HG03558 (cell line): ENCODE results near the gene CELSR2.
A peak's percentile ranks its signal among the peaks of the same experiment; 100 is the strongest.

ENCODE experiments used
- ATAC-seq: cut with Tn5 transposase; IDR thresholded peaks from one replicate; pipeline ENCODE4 v1.9.1; 2021; ENCODE audit warnings: moderate number of reproducible peaks; ENCODE audit not compliant: unreplicated experiment; ENCODE audit errors: extremely low read depth

CELSR2 gene

DNA sequence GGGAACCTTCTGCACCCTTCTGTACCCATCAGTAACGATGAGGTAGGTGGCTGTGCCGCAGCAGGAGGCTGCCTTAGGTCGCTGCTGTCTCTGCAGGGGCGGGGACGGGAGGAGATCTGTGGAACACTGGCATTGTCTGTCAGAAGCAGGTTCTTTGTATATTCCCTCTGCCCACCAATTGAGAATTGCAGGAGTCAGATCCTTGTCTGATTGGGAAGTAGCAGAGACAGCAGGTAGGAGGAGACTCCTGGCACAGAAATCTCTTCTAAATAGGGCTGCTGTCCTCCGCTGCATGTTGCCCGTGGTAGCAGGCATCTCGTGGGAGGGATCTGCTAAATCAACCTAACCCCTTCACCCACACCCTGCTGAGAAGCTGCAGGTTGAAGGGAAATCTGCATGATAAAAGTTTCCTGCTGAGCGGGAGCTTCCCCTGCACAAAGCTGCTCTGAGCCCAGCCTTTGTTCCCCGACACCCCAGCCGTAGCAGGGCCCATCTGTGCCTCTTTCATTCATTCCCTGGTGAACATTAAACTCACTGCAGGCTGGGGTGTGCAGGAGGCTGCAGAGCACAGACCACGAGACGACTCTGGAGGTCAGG, 19.7 kb upstream of the CELSR2 start:
- ATAC-seq = no peak

DNA sequence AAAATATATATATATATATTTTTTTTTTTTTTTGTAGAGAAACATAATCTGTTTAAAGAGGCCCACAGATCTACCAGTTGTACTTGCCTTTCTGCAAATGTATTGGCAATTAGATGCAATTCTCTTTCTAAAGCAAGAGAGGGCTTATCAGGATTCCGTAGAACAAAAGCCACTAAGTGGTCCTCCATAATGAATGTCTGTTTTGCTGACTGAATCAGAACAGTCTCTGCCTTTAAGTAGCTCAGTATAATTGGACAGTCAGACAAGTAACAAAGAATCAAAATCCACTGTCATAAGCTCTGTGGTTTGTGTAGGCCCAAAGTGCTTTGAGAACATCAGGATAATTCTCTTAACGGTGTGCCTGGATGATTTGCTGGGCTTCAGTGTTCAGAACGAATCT, 18.3 kb upstream of the CELSR2 start:
- ATAC-seq = no peak

DNA sequence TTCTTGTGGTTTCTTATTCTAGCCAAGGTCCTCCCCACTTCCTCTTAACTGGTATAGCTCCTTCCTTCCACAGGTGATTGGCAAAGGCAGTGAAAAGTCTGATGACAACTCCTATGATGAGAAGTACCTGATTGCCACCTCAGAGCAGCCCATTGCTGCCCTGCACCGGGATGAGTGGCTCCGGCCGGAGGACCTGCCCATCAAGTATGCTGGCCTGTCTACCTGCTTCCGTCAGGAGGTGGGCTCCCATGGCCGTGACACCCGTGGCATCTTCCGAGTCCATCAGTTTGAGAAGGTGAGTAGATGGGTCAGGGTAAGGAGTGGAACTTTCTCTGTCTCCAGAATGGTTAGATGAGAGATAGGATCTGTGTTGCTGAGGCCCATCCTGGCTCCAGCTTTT, 14.2 kb upstream of the CELSR2 start:
- ATAC-seq = no peak

DNA sequence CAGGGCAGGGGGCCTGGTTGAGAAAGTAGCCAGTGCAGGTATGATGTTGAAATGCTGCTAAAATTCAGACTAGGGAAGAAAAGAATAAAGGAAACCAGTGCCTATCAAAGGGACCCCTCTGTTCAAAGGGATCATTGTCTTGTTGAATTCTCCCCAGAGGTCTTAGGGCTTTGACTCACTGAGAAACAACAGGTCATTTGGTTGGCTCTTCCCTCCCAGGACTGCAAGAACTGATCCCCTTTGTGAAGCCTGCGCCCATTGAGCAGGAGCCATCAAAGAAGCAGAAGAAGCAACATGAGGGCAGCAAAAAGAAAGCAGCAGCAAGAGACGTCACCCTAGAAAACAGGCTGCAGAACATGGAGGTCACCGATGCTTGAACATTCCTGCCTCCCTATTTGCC, 11.8 kb upstream of the CELSR2 start:
- ATAC-seq = no peak

DNA sequence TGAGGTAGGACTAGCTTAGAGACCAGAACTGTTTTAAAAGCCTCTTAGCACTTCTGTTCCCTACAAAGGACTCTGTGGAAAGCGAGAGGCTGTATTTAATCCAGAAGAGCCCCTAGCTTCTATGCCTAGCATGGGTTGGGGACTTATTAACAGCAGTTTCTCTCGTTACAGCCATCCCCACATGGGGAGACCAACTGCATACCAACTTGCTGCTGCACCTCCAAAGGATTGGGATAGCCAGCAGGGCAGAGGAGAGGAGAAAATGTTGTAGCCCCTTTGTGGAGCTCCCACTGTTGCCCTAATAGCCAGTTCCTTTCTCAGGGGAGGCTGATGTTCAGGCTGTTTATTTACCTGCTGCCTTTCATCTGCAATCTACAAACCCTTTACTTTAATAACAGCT, 11.0 kb upstream of the CELSR2 start:
- ATAC-seq = no peak

DNA sequence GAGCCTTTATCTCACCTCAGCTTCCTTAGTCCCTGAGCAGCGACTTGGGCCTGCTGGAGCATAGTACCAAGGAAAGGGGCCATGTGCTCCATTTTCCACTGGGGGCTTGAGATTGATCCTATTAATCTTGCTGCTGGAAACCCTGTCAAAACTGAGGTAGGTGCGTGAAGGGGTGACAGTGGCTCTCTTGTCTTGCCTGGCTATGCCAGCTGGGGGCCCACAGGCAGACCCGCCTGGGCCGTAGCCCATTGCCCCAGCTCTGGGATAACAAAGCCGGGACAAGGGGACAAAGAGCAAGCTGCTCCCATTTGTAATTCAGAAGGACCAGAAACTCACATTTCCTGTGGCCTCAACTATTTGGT, 10.3 kb upstream of the CELSR2 start:
- no peak for ATAC-seq

DNA sequence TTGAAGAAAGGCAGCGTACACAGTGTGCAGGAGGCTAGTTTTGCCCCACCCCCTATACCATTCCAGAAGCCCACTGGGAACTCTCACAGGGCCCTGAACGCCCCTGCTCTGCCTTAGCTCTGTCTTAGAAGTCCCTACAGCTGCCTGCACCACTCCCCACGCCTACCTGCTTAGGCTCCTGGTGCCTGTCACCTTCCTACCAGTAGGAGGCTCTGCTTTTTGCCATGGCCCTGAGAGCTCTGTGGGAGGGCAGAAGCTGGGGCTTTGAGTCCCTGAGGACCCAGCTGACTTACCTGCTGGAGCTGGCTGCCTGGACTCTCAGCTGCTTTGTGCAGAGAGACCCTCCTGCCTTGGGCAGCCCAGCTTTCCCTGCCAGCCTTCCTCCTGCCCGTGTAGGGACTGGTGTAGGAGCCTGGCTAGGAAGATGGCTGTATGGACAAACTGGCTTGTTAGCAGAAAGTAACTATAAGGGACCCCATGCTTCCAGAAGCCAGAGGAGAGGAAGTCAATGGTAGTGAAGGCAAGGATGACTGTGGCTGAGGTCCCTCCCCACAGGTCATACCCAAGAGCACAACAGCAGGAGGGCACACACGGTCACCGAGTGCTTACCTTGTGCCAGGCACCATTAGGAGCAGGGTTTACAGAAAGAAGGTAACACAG, 9.8 kb upstream of the CELSR2 start:
- ATAC-seq = no peak

DNA sequence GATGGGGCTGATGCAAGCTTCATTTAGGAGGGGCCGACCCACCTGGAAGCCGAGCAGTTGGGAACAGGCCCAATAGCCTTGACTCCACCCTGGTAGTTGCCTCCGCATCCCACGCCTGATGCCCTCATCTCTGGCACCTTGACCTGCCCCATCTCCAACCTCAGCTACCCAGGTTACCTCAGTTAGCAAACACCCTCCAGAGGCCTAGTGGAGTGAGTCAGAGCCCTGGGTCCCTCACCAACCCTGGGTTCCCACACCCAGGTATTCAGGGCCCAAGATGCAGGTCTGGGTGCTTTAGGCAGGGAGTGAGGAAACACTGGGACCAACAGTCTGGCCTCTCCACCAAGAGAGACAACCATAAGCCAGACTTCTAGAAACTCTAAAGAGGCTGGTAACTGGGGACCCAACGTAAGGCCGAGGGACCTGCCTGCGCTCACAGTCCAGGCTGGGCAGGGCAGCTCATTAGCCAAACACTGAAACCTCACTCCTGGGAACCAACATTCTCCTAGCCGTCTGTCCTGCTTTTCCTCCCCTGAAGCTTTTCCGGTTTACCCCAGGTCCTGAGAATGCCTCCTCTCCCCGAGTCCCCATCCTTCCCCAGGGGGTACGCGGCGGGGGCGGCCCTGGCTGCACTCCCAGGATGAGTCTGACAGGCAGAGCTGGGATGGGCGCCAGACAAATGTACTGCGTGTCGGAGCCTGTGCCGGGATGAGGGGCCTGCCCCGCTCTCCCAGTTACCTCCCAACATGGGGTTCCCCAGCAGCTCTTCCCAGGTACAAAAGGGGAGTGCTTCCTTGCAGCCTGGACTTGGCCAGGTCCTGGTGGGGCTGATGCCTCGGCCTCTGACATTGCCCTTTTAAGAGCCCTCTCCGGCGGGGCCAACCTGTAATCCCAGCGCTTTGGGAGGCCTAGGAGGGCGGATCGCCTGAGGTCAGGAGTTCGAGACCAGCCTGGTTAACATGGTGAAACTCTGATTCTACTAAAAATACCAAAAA, 8.9 kb upstream of the CELSR2 start:
- no peak for ATAC-seq

DNA sequence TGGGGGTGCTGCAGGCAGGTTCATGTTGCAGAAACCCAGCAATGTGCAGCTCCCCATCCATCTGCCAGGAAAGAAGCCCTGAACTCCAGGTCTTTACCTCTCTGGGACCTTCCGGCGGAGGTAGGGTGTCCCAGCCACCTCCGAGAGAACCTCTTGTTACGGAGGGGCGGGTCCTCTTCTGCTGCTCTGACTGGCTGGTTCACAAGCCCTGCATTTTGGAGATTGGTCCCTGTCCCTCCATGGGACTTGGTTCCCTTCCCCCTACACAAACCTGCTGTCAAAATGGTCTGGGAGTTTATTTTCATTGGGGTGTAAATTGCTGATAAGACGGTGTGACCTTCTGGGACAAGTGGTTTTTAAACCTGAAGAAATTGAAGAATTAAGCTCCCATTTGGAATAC, 8.0 kb upstream of the CELSR2 start:
- no peak for ATAC-seq

DNA sequence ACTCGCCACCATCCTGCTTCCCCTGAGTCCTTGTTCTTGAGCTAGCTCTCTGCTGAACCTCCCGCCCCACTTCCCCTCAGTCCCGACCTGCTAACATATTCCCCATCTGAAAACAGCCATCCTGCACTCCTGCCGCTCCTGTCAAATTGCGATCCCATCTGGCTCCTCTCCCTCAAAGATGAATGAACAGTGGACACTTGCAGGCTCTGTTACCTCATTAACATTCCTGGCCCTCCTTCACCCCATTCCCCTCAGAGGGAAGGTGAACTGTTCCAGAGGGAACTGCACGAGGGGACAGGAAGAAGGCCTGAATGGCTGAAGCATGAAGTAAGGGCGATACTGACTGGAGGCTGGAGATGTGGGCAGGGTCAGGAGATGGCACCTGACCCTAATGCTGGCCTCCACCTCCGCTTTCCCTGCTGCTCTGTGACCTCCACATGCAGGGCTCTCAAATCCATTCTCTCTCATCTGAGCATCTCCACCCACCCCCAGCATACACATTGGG, 7.4 kb upstream of the CELSR2 start:
- ATAC-seq = no peak

DNA sequence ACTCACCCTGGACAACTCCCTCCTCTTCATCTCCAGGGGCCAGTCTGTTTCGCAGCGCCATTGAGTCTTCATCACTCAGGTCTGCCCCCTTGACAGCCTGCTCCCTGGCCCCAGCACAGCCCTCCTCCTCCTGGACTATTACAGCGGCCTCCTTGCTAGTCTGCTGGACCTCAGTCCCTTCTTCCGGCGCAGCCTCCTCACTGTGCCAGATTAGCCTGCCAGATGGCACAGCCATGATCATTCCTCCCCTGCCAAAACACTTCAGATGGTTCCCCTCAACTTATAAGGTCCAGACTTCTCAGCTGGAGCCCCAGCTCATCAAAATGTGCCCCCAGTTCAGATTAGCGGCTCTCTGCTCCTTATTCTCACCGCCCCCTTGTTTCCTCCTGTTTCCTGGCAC, 7.0 kb upstream of the CELSR2 start:
- no peak for ATAC-seq

DNA sequence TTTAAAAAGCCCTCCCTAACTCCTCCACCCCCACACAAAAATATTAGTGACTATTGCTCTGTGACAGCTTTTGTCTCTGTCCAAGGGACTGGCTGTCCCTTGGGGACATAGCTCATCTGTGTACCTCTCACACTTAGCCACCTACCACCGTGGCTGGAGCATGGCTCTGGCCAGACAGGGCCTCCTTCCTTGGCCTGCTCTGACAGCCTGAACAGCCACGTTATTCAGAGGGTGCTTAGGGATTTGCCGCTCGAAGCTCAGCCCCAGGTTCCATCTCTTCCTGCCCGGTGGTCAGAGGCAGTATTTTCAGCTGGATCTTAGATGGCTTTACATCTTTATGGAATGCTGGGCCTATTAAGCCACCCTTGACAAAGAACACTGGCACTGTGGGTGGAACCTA, 6.1 kb upstream of the CELSR2 start:
- ATAC-seq = no peak

DNA sequence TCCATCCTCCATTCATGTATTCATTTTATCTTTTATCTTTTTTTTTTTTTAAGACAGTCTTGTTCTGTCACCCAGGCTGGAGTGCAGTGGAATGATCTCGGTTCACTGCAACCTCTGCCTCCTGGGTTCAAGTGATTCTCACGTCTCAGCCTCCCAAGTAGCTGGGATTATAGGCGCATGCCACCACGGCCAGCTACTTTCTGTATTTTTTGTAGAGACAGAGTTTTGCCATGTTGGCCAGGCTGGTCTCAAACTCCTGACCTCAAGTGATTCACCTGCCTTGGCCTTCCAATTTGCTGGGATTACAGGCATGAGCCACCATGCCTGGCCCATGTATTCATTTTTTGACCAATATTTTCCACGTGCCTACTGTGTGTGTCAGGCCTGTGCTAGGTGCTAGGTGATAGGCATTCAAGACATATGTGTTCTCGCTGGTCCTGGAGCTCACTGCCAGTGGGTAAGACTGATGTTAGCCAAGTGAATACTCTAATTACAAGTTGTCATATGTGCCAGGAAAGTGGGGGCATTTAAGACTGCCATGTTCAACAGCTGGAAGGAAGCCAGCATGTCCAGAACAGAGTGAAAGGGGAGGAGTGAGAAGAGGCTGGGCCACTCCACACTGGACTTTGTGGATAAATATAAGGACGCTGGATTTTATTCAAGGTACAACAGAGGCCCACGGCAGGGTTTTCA, 5.3 kb upstream of the CELSR2 start:
- no peak for ATAC-seq

DNA sequence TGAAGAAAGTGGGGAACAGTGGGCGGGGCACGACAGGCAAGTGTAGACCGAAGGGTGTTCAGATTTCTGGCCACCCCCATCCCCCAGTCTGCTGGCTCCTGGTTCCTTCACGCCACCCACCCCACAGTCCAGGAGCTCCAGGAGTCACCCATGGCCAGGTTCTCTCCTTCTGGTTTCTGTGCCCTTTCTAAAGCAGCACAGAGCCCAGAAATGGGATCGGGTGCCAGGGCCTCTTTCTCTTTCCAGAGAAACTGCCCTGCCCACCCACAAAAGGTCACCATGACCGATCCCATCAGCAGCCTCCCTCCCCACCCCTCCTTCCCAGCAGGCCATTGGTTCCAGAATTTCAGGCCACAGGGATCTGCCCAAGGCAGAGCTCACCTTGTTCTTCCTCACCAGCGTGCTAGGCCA, 3.2 kb upstream of the CELSR2 start:
- no peak for ATAC-seq

DNA sequence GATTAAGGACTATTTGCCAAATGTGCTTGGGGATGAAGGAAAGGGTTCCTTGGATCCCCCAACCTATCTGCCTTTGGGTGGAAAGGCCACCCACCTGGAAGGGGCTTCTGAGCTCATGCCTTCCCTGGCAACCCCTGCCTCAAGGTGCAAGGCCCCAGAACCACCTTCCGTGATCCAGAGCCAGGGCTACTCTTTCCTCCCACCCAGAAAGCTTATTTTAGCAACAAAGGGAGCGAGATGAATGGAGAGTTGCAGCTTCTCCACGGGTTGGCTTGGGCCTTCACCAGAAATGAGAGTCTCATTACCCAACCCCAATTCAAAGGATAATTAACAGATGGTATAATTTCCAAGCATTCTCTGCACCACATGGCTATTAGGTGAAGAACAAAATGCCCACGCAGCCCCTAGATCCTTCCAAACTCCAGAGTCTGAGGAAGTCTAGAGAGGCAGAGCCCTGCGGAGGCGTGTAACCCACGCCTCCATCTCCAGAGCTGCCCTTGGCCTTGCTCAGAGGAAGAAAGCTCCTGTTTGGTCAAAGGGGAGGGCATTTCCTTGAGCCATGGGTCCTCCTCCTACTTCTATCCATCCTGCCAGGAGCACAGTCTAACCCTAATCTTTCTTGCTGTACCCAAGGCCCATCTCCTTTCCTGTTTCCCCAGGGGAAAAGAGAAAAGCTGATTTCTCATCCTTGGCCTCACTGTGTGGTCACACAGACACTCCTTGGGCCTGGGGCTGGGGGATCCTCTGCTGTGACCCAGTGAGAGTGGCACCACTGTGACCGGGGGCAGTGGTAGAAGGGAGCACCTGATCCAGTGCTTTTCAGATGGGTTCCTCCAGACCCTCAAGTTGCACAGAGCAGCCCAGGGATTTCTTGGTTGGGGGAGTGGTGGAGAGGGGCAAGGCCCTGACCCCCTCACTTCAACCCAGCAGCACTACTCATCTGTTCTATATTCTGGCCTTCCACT, 1.7 kb upstream of the CELSR2 start:
- ATAC-seq = no peak

DNA sequence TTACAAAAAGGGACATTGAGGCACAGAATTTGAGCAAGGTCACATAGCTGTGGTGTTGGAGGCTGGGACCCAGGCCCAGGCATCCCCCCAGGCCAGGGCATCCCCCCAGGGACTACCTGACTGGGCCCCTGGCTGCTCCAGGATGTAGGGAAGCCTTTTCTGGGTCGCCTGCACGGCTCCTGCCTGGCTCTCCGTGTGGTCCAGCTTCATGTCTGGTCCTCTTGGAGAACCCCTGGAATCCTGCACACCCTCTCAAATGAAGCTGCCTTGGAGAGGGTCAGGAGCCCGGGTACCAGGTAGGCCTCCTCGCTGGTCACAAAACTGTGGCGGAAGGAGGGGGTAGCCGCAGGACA, 919 bp upstream of the CELSR2 start:
- ATAC-seq = no peak

DNA sequence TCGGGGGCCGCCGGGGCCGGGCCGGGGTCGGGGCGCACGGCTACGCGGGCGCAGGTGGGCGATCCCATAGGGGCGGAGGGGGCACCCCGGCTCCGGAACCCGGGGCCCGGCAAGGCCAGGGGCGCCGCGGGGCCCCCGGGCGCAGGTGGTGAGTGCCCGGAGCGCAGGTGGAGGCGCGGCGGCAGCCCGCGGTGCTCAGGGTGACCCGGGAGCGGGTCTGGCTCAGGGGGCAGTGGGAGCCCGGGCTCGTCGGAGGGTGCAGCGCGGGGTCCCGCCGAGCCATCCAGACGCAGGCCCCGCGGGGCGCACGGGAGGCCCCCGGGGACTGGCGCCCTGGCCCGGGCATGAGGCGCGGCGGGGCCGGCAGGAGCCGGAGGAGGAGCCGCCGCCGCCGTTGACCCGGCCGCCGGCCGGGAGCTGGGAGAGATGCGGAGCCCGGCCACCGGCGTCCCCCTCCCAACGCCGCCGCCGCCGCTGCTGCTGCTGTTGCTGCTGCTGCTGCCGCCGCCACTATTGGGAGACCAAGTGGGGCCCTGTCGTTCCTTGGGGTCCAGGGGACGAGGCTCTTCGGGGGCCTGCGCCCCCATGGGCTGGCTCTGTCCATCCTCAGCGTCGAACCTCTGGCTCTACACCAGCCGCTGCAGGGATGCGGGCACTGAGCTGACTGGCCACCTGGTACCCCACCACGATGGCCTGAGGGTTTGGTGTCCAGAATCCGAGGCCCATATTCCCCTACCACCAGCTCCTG, 489 bp downstream of the CELSR2 start:
- peak; percentile 8 for ATAC-seq

DNA sequence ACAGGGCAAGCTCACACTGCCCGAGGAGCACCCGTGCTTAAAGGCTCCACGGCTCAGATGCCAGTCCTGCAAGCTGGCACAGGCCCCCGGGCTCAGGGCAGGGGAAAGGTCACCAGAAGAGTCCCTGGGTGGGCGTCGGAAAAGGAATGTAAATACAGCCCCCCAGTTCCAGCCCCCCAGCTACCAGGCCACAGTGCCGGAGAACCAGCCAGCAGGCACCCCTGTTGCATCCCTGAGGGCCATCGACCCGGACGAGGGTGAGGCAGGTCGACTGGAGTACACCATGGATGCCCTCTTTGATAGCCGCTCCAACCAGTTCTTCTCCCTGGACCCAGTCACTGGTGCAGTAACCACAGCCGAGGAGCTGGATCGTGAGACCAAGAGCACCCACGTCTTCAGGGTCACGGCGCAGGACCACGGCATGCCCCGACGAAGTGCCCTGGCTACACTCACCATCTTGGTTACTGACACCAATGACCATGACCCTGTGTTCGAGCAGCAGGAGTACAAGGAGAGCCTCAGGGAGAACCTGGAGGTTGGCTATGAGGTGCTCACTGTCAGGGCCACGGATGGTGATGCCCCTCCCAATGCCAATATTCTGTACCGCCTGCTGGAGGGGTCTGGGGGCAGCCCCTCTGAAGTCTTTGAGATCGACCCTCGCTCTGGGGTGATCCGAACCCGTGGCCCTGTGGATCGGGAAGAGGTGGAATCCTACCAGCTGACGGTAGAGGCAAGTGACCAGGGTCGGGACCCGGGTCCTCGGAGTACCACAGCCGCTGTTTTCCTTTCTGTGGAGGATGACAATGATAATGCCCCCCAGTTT, 1.3 kb downstream of the CELSR2 start:
- no peak for ATAC-seq
